GM23248 (cell line): ENCODE results near the gene NCLN.

Source experiments
- EZH2 ChIP-seq: fragments of 200-600 bp; sonication (generic); IDR thresholded peaks from 2 replicates; pipeline ENCODE4 v1.6.1; 2018; ENCODE audit warnings: antibody characterized with exemption, mild to moderate bottlenecking; ENCODE audit not compliant: insufficient read depth, poor library complexity, severe bottlenecking
- EZH2phosphoT487 ChIP-seq: fragments of 200-600 bp; sonication (generic); IDR thresholded peaks from 2 replicates; pipeline ENCODE4 v1.6.1; 2018; ENCODE audit warnings: antibody characterized with exemption, moderate library complexity, mild to moderate bottlenecking, low read depth; ENCODE audit not compliant: insufficient read depth

GRCh38 chr19:3234800-3235199, 49.1 kb downstream of the NCLN start:
- TF ChIP-seq EZH2phosphoT487 (no peak), EZH2 (no peak)
